CD4-positive, alpha-beta T cell treated with Interleukin-17A for 1 hour (primary cell): ENCODE data around the gene FOXL2NB.
"Not testable (repeated sequence)": the region's sequence is repeated elsewhere in the genome, so short reads cannot be mapped to it uniquely, and the experiment has no call there.

ENCODE experiments used
- DNase-seq: peaks from one replicate; pipeline ENCODE4 v3.0.0-alpha.2; 2020

Gene FOXL2NB

GRCh38 chr3:138946663-138947494, at the start of gene FOXL2NB, which contains the start of gene FOXL2:
TSS of gene FOXL2NB (plus strand) at chr3:138947217. CDS start at chr3:138947365, 148 bp downstream.
TSS of gene FOXL2 (minus strand) at chr3:138947137. CDS start at chr3:138946722, 415 bp downstream.
- DNase-seq: no peak

GRCh38 chr3:138898301-138898700, 48.7 kb upstream of the FOXL2NB start:
- no peak for DNase-seq

- no peak for DNase-seq
Measured at GRCh38 chr3:138898708-138899107, 48.3 kb upstream of the FOXL2NB start.

- no peak for DNase-seq
Measured at GRCh38 chr3:138899351-138899991, 47.5 kb upstream of the FOXL2NB start.

- DNase-seq: no peak
Measured at GRCh38 chr3:138901567-138901966, 45.5 kb upstream of the FOXL2NB start.

GRCh38 chr3:138902171-138902570, 44.8 kb upstream of the FOXL2NB start:
- DNase-seq: no peak

GRCh38 chr3:138907539-138907938, 39.5 kb upstream of the FOXL2NB start:
- DNase-seq: no peak

- no peak for DNase-seq
Measured at GRCh38 chr3:138908846-138909245, 38.2 kb upstream of the FOXL2NB start.

GRCh38 chr3:138909904-138910303, 37.1 kb upstream of the FOXL2NB start:
- no peak for DNase-seq

- no peak for DNase-seq
Measured at GRCh38 chr3:138911621-138912020, 35.4 kb upstream of the FOXL2NB start.

- DNase-seq: no peak
Measured at GRCh38 chr3:138912237-138912636, 34.8 kb upstream of the FOXL2NB start.

- no peak for DNase-seq
Measured at GRCh38 chr3:138913766-138914165, 33.3 kb upstream of the FOXL2NB start.

GRCh38 chr3:138914870-138915502, 32.0 kb upstream of the FOXL2NB start:
- DNase-seq: no peak

GRCh38 chr3:138915503-138916498, 31.2 kb upstream of the FOXL2NB start:
- peak; percentile 79 for DNase-seq

GRCh38 chr3:138916824-138917223, 30.2 kb upstream of the FOXL2NB start:
- no peak for DNase-seq

- DNase-seq: no peak
Measured at GRCh38 chr3:138919325-138919724, 27.7 kb upstream of the FOXL2NB start.

- no peak for DNase-seq
Measured at GRCh38 chr3:138921316-138922292, 25.4 kb upstream of the FOXL2NB start.

- DNase-seq: not testable (repeated sequence)
Measured at GRCh38 chr3:138922400-138922799, 24.6 kb upstream of the FOXL2NB start.

- DNase-seq: peak; percentile 85
Measured at GRCh38 chr3:138923531-138923994, 23.5 kb upstream of the FOXL2NB start.

- no peak for DNase-seq
Measured at GRCh38 chr3:138928727-138929372, 18.2 kb upstream of the FOXL2NB start.
